ENCODE results near the gene C11orf65. TPM values are rescaled to one million over a fixed set of nuclear protein-coding genes. Genes with fewer than 3 reads are reported as not detected.

C11orf65 gene, protein sequence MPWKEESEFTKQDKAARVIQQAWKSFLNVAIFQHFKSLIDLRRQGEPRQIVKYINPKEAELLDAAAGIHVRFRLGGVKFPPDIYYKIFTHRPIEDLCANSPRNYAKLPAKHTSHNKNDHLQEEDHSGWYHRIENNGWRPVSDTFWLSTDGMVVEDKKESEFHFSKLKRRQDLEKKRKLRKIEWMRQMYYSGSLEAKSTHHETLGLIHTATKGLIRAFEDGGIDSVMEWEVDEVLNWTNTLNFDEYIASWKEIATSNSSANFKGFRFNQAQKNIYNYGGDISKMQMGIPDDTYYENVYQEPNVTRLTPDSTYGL
- 1.1 and 1.5 TPM in 2 replicates for total RNA-seq

DNA sequence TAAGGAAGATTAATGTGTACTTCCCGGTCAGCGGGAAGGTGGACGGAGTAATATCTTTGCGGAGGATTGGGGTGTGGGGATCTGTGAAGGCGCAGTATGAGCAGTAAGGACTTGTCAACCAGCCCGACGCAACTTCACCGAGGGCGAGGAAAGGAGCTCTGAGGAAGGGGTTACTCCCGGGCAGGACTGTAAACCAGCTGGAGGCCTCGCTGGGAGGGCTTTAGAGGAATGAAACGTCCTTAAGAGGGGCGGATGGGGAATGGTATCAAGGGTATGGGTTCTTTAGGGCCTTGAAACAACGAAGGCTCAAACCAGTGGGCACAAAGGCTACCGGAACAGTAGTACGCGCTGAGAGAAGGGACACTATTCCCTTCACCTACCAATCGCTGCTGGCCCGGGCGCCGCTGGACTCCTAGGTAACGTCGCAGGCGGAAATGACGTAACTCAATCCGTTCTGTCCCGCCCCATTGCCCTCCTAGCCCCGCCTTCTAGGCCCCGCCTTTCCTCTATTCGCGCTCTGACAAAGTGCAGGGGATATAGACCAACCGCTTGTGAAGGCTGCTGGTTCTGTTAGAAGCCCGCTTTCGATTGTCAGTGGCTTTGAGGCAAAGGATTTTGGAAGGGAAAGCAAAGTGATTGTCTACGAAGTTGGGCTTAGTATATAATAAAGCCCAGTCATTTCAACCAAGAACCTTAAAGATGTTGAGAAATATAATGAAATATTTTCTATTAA lies at the start of gene C11orf65:
C11orf65 (minus strand) TSS at position 439 of the 733 bp plus-strand sequence. CDS start 5,970 bp downstream, outside the sequence.
- Histone ChIP-seq H3K79me2 (ENCODE audit: insufficient read depth, low read length) (no peaks in the 10 kb centered on the region), H3K27me3 (ENCODE audit: insufficient read depth, low read length) (no peaks in the 10 kb centered on the region), H3K27ac (ENCODE audit: low read depth, low read length) (peak within 1 kb of the TSS; percentile 97), H3K36me3 (ENCODE audit: insufficient read depth, low read length) (no peaks in the 10 kb centered on the region), H3K4me3 (ENCODE audit: insufficient read depth, low read length) (peak within 1 kb of the TSS; percentile 82), H3K9me3 (ENCODE audit: low read depth, low read length) (no peaks in the 10 kb centered on the region), H4K20me1 (ENCODE audit: insufficient read depth, low read length) (no peaks in the 10 kb centered on the region), H2AFZ (ENCODE audit: low read length) (peak within 1 kb of the TSS; percentile 97), H3K4me1 (ENCODE audit: insufficient read depth, low read length) (no peaks in the 10 kb centered on the region), H3K4me2 (ENCODE audit: insufficient read depth, low read length) (peak within 1 kb of the TSS; percentile 94)
- DNase-seq (ENCODE audit: insufficient read length, low spot score, missing footprints): peak; percentile 93
- TF ChIP-seq, protein P1, sequence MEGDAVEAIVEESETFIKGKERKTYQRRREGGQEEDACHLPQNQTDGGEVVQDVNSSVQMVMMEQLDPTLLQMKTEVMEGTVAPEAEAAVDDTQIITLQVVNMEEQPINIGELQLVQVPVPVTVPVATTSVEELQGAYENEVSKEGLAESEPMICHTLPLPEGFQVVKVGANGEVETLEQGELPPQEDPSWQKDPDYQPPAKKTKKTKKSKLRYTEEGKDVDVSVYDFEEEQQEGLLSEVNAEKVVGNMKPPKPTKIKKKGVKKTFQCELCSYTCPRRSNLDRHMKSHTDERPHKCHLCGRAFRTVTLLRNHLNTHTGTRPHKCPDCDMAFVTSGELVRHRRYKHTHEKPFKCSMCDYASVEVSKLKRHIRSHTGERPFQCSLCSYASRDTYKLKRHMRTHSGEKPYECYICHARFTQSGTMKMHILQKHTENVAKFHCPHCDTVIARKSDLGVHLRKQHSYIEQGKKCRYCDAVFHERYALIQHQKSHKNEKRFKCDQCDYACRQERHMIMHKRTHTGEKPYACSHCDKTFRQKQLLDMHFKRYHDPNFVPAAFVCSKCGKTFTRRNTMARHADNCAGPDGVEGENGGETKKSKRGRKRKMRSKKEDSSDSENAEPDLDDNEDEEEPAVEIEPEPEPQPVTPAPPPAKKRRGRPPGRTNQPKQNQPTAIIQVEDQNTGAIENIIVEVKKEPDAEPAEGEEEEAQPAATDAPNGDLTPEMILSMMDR (IDR thresholded peaks at IDR 0.05; ENCODE audit: extremely low read depth, low read depth, low read length): no peak

DNA sequence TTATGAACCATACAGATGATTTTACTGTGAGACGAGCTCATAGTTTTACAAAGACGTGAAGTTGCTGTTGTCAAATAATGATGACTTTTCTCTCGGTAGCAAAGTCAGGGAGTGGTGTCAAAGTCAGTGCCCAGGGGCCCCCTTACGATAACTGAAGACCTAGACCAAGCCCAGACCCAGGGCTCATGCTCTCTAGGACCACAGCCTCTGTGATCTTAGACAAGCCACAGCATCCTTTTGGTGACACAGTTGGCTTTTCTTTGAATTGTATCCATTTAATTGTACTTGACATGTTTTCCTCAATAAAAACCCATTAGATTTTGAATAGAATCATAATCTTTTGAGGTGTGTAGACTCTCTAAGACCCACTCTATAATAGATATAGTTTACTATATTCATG lies 48.8 kb upstream of the C11orf65 start:
- H3K27me3 ChIP-seq (ENCODE audit: insufficient read depth, low read length): no peaks in the 10 kb centered on the region
- H3K4me1 ChIP-seq (ENCODE audit: insufficient read depth, low read length): peaks cover 7% of the 10 kb centered on the region
- H3K79me2 ChIP-seq (ENCODE audit: insufficient read depth, low read length): no peaks in the 10 kb centered on the region
- no peak overlapping the region for H3K27ac ChIP-seq (ENCODE audit: low read depth, low read length)
- H3K4me3 ChIP-seq (ENCODE audit: insufficient read depth, low read length): no peak overlapping the region
- TF ChIP-seq, protein P1 (IDR thresholded peaks at IDR 0.05; ENCODE audit: extremely low read depth, low read depth, low read length): no peak
- DNase-seq (ENCODE audit: insufficient read length, low spot score, missing footprints): no peak
- no peaks in the 10 kb centered on the region for H3K9me3 ChIP-seq (ENCODE audit: low read depth, low read length)
- H3K4me2 ChIP-seq (ENCODE audit: insufficient read depth, low read length): no peak overlapping the region
- no peaks in the 10 kb centered on the region for H4K20me1 ChIP-seq (ENCODE audit: insufficient read depth, low read length)
- H3K36me3 ChIP-seq (ENCODE audit: insufficient read depth, low read length): no peaks in the 10 kb centered on the region
- no peak overlapping the region for H2AFZ ChIP-seq (ENCODE audit: low read length)

DNA sequence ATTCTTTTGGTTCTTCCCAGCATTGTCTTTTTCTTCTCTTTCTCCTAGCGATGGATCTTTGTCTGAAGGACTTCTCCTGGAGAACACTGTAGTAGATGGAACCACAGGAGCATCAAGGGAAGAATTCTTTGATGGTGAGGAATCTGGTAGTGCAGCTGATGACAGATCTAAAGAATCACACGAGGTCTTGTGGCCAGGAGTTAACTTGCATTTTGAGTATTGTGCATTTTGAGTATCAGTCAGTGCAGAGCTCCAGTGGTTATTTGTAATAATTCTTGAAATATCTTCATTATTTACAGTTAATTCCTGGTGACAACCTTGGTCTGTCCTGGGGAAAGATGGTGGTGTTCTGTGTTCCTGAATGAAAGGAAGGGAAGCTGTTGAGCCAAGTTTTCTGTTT lies 45.4 kb upstream of the C11orf65 start:
- no peaks in the 10 kb centered on the region for H3K27me3 ChIP-seq (ENCODE audit: insufficient read depth, low read length)
- H3K9me3 ChIP-seq (ENCODE audit: low read depth, low read length): no peaks in the 10 kb centered on the region
- TF ChIP-seq, protein P1 (IDR thresholded peaks at IDR 0.05; ENCODE audit: extremely low read depth, low read depth, low read length): no peak
- H3K4me1 ChIP-seq (ENCODE audit: insufficient read depth, low read length): peaks cover 7% of the 10 kb centered on the region
- no peak overlapping the region for H3K27ac ChIP-seq (ENCODE audit: low read depth, low read length)
- no peak for DNase-seq (ENCODE audit: insufficient read length, low spot score, missing footprints)
- H3K4me2 ChIP-seq (ENCODE audit: insufficient read depth, low read length): no peak overlapping the region
- no peaks in the 10 kb centered on the region for H3K79me2 ChIP-seq (ENCODE audit: insufficient read depth, low read length)
- H3K4me3 ChIP-seq (ENCODE audit: insufficient read depth, low read length): no peak overlapping the region
- H3K36me3 ChIP-seq (ENCODE audit: insufficient read depth, low read length): no peaks in the 10 kb centered on the region
- no peak overlapping the region for H2AFZ ChIP-seq (ENCODE audit: low read length)
- H4K20me1 ChIP-seq (ENCODE audit: insufficient read depth, low read length): no peaks in the 10 kb centered on the region

GRCh38 chr11:108511851-108512474 lies 44.6 kb upstream of the C11orf65 start:
- Histone ChIP-seq H3K4me1 (ENCODE audit: insufficient read depth, low read length) (peaks cover 7% of the 10 kb centered on the region), H3K4me2 (ENCODE audit: insufficient read depth, low read length) (no peak overlapping the region), H3K4me3 (ENCODE audit: insufficient read depth, low read length) (no peak overlapping the region), H3K9me3 (ENCODE audit: low read depth, low read length) (no peaks in the 10 kb centered on the region), H3K27ac (ENCODE audit: low read depth, low read length) (no peak overlapping the region), H3K79me2 (ENCODE audit: insufficient read depth, low read length) (no peaks in the 10 kb centered on the region), H4K20me1 (ENCODE audit: insufficient read depth, low read length) (no peaks in the 10 kb centered on the region), H3K27me3 (ENCODE audit: insufficient read depth, low read length) (no peaks in the 10 kb centered on the region), H2AFZ (ENCODE audit: low read length) (peak overlapping the region; percentile 73), H3K36me3 (ENCODE audit: insufficient read depth, low read length) (no peaks in the 10 kb centered on the region)
- TF ChIP-seq, protein P1 (IDR thresholded peaks at IDR 0.05; ENCODE audit: extremely low read depth, low read depth, low read length): no peak
- peak; percentile 87 for DNase-seq (ENCODE audit: insufficient read length, low spot score, missing footprints)

All from osteoblast (primary cell).